Stimulated activated CD4-positive, alpha-beta T cell treated with anti-CD3 and anti-CD28 coated beads, Interleukin-15, amount 100 ng/mL, for 1 hour (primary cell): Measurements from ENCODE around the gene TMEM161B.
"Not testable (repeated sequence)": the region's sequence is repeated elsewhere in the genome, so short reads cannot be mapped to it uniquely, and the experiment has no call there.

Source experiments
- DNase-seq, 2 donors: peaks; one replicate each; pipeline ENCODE4 v3.0.0-alpha.2; 2020; ENCODE audit warnings: low read depth in 1 of 2, low spot score in 1 of 2

TMEM161B gene

GRCh38 chr5:88250010-88250409 lies 18.6 kb downstream of the TMEM161B start:
- DNase-seq: no peak

- DNase-seq: no peak
These were observed 19.7 kb downstream of the TMEM161B start for GRCh38 chr5:88248743-88249540.

- DNase-seq: no peak
These were observed 20.6 kb downstream of the TMEM161B start for GRCh38 chr5:88248094-88248493.

- no peak for DNase-seq
These were observed 22.8 kb downstream of the TMEM161B start for GRCh38 chr5:88245893-88246244.

GRCh38 chr5:88245241-88245892 lies 23.3 kb downstream of the TMEM161B start:
- DNase-seq: no peak

- DNase-seq: no peak
These were observed 24.0 kb downstream of the TMEM161B start for GRCh38 chr5:88244686-88245085.

GRCh38 chr5:88243493-88243892 lies 25.2 kb downstream of the TMEM161B start:
- DNase-seq: not testable (repeated sequence)

GRCh38 chr5:88238732-88239131 lies 29.9 kb downstream of the TMEM161B start:
- no peak for DNase-seq

GRCh38 chr5:88236866-88237642 lies 31.6 kb downstream of the TMEM161B start:
- DNase-seq: no peak

GRCh38 chr5:88235828-88236227 lies 32.8 kb downstream of the TMEM161B start:
- no peak for DNase-seq

GRCh38 chr5:88235346-88235745 lies 33.3 kb downstream of the TMEM161B start:
- DNase-seq: no peak

GRCh38 chr5:88230546-88231066 lies 38.0 kb downstream of the TMEM161B start:
- no peak for DNase-seq

- DNase-seq: no peak
These were observed 41.7 kb downstream of the TMEM161B start for GRCh38 chr5:88226881-88227450.

- no peak for DNase-seq
These were observed 54.0 kb downstream of the TMEM161B start for GRCh38 chr5:88214655-88215054.

GRCh38 chr5:88207575-88207974 lies 61.1 kb downstream of the TMEM161B start:
- no peak for DNase-seq

GRCh38 chr5:88203981-88204750 lies 64.5 kb downstream of the TMEM161B start:
- no peak for DNase-seq

- no peak for DNase-seq
These were observed 73.0 kb downstream of the TMEM161B start for GRCh38 chr5:88195636-88196035.

GRCh38 chr5:88193896-88194295 lies 74.7 kb downstream of the TMEM161B start:
- no peak for DNase-seq

- no peak for DNase-seq
These were observed 78.4 kb downstream of the TMEM161B start for GRCh38 chr5:88190106-88190834.

GRCh38 chr5:88189484-88189883 lies 79.2 kb downstream of the TMEM161B start:
- DNase-seq: not testable (repeated sequence)
